Loucy (cell line): ENCODE data around the gene SORCS2.

Source experiments
- CTCF ChIP-seq: fragments of 200-600 bp; sonication (generic); conservative IDR thresholded peaks from 2 replicates; pipeline ENCODE4 v1.5.1; 2014; ENCODE audit warnings: mild to moderate bottlenecking, antibody characterized with exemption, low read length
- EZH2phosphoT487 ChIP-seq: fragments of 200-600 bp; IDR thresholded peaks from 2 replicates; pipeline ENCODE4 v1.6.1; 2018; ENCODE audit warnings: antibody characterized with exemption, mild to moderate bottlenecking, moderate library complexity, borderline replicate concordance

- TF ChIP-seq CTCF (no peak), EZH2phosphoT487 (no peak)
Measured at GRCh38 chr4:7710126-7710525, 517.8 kb downstream of the SORCS2 start.
